GM19455 (cell line): ENCODE data around the gene ODR4.
A peak's percentile ranks its signal among the peaks of the same experiment; 100 is the strongest.
"Not testable (repeated sequence)": the region's sequence is repeated elsewhere in the genome, so short reads cannot be mapped to it uniquely, and the experiment has no call there.

Experiments
- ATAC-seq: cut with Tn5 transposase; IDR thresholded peaks from one replicate; pipeline ENCODE4 v1.9.1; 2021; ENCODE audit not compliant: unreplicated experiment

ODR4 gene

DNA sequence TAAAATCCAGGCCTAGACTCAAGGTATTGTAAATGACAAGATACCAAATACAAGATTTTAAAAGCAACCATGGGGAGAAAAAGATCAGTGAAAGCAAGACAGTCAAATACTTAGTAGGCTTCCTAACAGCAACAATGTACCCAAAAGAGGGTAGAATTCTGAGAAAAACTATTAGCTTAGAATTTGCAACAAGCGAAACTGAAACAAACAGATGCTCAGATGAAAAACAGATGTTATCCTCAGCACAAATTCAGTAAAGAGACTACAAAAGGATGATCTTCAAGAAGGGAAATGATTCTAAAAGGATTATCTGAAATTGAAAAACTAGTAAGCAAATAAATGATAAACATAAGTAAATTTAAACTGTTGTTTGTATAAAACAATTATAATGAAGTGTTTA is 45.3 kb downstream of the ODR4 start:
- ATAC-seq = peak; percentile 92

DNA sequence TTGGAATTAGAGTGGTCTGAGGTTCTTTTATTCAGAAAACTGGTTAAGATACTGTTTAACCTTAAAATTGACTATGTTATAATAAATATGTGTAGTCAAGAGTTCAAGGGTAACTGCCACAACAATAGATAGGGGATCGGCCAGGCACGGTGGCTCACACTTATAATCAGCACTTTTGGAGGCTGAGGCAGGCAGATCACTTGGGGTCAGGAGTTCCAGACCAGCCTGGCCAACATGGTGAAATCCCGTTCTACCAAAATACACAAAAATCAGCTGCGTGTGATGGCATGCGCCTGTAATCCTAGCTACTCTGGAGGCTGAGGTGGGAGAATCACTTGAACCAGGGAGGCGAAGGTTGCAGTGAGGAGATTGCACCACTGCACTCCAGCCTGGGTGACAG is 45.8 kb downstream of the ODR4 start:
- ATAC-seq = no peak

DNA sequence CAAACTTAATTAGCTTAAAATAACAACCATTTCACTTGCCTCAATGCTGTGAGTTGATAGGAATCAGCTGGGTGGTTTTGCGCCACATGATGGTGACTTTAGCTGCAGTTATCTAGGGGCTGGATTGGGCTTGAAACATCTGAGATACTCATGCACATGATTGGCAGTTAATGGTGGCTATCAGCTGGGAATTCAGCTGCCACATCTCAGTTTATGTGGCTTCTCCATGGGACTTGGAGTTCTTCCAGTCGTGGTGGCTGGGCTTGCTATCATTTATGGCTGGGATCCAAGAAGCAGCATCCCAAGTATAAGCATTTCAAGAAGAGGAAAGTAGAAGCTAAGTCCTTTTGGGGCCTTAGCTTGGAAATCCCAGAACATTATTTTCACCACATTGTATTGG is 48.9 kb downstream of the ODR4 start:
- no peak for ATAC-seq

DNA sequence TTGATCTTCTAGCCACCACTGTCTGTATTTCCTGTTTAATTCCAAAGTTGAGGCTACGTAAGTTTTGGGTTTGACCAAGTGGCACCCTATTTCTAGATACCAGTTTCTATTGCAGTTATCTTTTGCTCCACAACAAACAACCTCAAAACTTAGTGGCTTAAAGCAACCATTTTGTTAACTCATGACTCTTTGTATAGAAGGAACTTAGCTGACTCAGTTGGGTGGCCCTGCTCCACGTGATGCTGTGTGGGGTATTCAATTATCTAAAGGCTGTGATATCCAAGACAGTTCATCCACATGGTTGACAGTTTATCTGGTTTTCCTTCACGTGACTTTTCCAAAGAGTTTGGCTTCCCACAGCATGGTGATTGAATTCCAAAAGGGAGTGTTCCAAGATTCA is 50.5 kb downstream of the ODR4 start:
- ATAC-seq = no peak

DNA sequence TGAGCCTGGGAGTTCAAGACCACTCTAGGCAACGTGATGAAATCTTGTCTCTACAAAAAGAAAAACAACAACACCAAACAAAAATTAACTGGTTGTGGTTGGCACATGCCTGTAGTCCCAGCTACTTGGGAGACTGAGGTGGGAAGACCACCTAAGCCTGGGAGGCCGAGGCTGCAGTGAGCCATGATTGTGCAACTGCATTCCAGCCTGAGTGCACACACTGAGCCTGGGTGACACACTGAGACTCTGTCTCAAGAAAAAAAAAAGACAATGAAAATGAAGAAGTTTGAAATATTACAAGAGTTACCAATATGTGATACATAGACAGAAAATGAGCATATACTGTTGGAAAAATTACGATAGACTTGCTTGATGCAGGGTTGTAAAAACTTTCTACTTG is 53.4 kb downstream of the ODR4 start:
- ATAC-seq = no peak

DNA sequence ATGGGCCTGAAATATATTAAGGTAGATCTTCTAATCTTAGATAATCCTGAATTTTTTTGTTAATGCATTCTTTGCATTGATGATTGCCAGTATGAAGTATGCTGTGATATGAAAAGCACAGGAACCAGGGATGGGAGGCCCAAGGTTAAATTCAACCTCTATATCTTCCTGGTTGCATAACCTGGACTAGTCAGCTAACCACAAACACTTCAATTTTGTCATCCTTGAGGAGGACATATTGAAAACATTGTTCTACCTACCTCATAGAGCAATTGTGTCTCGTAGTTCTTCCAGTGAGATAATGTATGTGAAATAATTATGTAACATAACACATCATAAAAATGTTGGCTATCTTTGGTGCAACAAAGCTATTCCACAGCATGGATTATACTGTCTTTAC is 59.7 kb downstream of the ODR4 start:
- no peak for ATAC-seq

DNA sequence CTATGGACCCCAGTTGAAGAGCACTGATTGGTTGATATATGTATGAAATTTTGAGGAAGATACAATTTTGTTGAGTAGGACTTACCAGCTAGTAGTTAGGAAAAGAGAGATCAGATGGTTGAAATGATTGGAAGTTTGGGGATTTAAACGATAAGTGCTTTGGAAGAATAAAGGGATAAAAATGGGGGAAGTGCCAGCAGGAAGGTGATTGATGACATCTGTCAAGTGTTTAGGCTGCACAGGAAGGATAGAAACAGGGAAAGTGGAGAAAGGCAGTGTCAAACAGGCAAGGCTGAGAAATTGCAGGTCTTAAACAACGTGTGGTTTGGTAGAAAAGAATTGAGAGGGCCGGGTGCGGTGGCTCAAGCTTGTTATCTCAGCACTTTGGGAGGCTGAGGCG is 62.9 kb downstream of the ODR4 start:
- no peak for ATAC-seq

DNA sequence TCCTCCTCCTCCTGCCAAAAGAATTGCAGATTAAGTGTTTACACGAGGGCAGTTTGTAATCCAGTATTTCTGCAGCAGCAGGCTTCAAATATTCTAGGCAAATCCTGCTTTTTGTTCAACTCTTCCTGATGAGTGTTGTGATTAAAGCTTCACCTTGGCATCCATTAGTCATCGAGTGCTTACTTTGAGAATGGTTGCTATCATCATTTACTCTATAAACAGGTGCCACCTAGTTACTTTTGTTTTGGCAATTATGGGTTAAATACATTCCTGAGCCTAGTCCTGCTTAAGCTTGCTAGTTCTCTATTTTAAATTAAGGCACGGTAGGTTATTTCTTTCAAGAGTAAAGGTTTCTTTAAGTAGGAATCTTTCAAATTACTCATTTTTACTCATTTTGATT is 64.9 kb downstream of the ODR4 start:
- no peak for ATAC-seq

DNA sequence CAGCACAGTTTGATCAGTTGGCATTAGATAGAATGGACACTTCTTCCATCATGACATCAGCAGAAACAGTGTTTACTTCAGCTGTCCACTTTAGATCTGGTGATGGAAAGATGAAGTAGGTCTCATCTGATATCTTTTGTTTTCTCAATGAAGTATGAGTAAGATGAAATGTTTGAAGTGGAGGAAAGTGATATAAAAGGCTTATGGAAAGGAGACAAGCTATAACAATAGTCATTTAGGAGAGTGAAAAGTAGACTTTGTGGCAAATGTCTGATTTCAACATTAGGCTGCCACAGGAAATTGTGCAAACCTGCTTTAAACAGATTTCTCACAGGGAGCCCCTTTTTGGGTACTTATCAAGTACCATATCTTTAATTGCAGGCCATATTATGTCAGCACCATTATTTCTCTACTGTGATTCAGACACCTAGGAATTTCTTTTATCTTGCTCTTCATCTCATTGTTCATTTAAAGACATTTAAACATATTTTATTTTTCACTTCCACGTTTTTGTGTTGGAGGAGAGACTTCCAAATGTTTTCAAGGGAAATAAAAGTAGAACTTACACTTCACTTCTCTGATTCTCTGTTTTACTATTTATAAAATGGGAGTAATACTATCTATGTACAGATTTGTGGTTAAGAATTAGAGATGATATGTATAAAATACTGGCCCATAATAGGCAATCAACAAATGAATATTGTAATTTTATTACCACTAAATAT is 67.2 kb downstream of the ODR4 start:
- ATAC-seq = no peak

DNA sequence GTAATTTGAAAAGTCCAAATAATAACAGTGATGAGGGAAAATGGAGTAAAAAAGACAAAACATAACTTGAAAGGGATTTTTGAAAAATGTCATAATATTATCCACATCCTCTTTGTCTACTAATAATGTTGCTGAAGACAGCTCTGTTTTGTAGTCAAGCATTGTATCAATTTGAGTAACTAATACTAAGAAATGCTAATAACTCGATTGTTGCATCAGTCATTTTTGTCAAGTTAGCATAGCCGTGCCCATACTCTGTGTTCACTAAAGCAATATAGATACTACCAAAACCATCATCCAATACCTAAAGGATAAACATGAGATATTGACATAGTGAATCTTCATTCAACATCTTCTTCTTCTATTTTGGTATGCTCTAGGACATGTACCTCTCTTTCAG is 68.0 kb downstream of the ODR4 start:
- peak; percentile 41 for ATAC-seq

DNA sequence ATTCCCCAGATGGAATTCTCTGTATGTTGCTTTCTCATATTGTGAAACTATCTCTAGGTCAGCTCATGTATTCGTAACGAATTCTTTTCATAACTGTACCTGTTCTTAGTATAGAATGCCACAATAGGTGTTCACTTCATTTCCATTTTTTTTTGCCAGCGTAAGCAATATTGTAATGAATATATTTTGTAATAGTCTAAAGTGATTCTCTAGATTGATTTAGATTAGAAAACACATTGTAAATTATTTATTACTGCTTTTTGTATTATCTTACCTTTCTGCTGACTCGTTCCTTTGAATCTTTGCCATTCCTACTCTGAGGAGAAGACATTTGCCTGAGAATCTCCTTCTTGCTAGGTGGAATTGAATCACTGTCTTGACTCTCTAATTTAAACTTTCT is 70.5 kb downstream of the ODR4 start:
- ATAC-seq = no peak

DNA sequence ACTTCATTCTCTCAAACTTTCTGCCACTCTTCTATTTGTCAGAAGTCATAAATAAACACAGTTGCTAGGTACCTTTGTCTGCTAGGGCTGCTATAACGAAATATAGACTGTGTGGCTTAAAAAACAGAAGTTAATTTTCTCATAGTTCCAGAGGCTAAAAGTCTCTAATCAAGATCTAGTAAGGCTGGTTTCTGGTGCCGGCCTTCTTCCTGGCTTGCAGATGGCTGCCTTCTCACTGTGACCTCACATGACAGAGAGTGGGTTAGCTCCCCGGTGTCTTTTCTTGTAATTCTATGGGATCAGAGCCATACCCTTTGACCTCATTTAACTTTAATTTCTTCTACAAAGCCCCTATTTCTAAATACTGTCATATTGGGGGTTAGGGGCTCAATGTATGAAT is 79.3 kb downstream of the ODR4 start:
- ATAC-seq = no peak

DNA sequence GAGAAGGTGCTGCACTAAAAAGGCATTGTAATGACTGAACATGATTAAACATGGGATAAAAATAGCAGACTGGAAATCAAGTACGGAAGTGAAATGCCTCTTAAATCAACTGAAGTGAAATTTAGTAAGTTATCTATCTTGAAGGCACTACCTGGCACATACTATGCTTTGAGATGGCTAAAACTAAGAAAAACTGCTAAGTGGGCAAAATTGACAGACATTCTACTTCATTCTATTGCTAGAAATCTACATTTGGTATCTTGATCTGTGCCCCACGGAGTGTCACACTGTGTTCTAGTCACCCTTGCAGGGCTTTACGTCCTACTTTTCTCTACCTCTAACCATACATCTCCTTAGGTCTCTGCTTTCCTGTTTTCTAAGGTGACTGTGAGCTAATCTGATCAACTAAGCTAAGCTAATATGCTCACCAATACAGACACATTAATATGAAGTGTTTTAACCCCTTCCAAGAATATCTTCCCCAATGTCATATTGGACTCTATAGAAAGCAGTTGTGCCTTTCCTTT is 81.2 kb downstream of the ODR4 start:
- no peak for ATAC-seq

DNA sequence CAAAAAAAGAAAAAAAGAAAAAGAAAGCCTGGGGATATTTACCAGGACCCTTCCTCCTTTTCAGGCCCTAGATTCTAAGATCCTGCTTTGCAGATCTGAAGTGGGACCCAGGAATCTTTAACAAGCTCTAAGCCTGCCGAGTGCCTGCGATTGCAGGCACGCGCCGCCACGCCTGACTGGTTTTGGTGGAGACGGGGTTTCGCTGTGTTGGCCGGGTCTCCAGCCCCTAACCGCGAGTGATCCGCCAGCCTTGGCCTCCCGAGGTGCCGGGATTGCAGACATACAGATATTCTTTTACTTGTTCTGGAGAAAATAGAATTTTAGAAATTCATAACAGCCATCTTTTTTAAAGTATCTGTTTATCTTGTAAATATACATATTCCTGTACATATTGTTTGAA is 83.5 kb downstream of the ODR4 start:
- not testable (repeated sequence) for ATAC-seq

DNA sequence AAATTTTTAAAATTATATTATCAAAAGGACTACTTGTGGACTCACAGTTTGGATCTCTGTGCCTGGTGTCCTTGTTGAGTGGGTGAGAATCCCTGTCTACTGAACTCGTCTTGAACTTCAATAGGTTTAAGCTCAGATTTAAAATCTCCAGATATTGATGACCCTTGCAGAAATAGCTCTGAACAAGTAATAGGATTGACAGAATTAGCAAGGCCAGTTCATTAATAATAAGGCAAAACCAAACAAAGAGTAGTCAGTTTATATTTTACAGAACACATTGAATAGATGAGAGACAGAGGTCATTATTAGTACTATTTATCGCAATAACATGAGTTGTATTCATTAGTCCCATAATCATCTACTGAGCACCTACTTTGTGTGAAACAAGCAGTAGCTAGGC is 85.4 kb downstream of the ODR4 start, which contains the start of gene PDC:
TSS of gene PDC (minus strand) at position 101 of the 400 bp plus-strand sequence. CDS start 11,655 bp downstream, outside the sequence.
- ATAC-seq = no peak

DNA sequence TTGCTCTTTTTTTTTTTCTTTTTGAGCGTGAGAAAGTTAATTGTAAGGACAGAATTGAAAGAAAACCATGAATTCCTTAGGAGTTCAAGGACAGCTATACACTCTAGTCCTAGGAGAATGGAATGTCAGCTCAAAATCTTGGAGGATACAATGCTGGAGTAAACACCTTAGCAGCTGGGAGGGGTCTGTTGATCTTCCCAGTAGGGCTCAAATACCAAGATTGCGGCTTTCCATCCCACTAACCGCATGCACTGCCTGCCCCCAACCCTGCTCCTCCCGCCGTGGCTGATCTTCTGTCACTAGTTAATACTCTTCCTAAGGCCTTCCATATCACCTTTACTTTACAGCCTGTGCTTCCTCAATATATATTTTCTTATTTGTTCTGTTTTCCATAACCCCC is 87.9 kb downstream of the ODR4 start:
- ATAC-seq = no peak

DNA sequence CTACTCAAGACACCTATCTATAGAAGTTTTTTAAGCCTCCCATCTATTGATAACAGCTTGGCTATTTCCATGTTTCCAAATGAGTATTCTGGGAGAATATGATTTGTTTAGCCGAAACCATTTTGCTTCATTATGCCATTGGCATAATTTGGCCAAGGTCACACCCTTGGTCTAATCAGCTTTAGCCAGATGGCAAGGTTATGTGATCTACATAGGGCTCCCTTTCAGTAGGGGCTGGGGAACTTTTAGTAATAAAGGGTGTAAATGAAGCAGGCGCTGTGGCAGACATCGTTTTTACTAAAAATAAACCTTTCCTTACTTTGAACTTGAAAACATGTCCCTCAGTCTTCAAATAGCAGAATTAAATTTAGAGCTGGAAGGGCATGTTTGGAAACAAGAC is 88.3 kb downstream of the ODR4 start:
- no peak for ATAC-seq

DNA sequence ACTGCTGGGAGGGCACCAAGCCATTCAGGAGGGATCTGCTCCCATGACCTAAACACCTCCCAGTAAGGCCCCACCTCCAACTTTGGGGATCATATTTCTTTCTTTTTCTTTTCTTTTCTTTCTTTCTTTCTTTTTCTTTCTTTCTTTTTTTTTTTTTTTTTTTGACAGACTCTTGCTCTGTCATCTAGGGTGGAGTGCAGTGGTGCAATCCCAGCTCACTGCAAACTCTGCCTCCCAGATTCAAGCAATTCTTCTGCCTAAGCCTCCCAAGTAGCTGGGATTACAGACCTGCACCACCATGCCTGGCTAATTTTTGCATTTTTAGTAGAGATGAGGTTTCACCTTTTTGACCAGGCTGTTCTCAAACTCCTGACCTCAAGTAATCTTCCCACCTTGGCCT is 89.9 kb downstream of the ODR4 start:
- ATAC-seq = not testable (repeated sequence)

DNA sequence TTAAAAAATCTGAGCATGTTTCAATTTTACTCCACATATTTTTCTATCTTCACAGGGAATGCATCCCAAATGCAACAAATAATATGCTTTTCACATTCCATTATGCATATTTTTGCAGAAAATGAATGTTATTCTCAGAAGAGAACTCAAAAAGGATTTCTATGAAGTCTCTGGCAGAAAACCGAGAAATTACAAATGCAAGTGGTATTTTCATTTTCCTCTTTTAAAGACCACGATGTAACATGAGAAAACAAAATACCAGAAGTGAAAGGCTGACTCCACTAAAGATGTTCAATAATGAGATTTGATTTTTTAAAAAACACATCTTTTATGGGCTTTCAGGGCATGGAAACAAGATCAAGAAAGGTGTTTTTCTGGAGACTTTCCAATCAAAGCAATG is 90.3 kb downstream of the ODR4 start:
- no peak for ATAC-seq
